SH-SY5Y (cell line): ENCODE measurements around the gene CENPS.

Source experiments
- GATA2 ChIP-seq: IDR thresholded peaks from 2 replicates; pipeline ENCODE4 v1.6.1; 2011; ENCODE audit warnings: mild to moderate bottlenecking, low read depth, low read length
- GATA3 ChIP-seq: IDR thresholded peaks from 2 replicates; pipeline ENCODE4 v1.6.1; 2011; ENCODE audit warnings: low read depth, mild to moderate bottlenecking, low read length, moderate library complexity

DNA sequence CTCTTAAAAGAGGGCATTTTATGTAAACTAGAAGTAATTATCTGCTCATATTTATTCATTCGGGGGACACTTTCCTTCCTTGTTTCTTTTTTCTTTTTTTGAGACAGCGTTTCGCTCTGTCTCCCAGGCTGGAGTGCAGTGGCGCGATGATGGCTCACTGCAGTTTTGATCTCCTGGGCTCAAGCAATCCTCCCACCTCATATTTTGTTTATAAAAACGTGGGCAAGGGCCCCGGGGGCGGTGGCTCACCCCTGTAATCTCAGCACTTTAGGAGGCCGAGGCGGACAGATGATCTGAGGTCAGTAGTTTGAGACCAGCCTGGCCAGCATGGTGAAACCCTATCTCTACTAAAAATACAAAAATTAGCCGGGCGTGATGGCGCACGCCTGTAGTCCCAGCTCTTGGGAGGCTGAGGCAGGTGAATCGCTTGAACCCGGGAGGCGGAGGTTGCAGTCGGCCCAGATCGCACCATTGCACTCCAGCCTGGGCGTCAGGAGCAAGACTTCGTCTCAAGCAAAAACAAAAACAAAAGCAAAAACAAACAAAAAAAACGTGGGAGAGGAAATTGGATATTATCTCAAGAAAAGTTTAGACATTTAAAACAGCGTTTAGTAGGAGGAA lies 43.0 kb downstream of the CENPS start:
- TF ChIP-seq GATA3 (no peak), GATA2 (no peak)
